Measurements from ENCODE around the gene RPRML. TPM values are rescaled to one million over a fixed set of nuclear protein-coding genes. Genes with fewer than 3 reads are reported as not detected.
A peak's percentile ranks its signal among the peaks of the same experiment; 100 is the strongest.

Gene RPRML
- total and polyA plus RNA-seq, 4 donors: 0.06 TPM; not detected in 3

GRCh38 chr17:46930051-46930450, 49.0 kb downstream of the RPRML start:
- Histone ChIP-seq H3K27ac (ENCODE audit: low read depth in 1 of 2, low read length in 2 of 2) (no peak overlapping the region), H3K4me3 (ENCODE audit: low read depth in 1 of 3, low read length in 3 of 3) (no peak overlapping the region), H3K27me3 (ENCODE audit: control insufficient read depth in 4 of 4, insufficient read depth in 4 of 4, low read length in 3 of 4) (no peaks in the 10 kb centered on the region), H3K9me3 (ENCODE audit: control insufficient read depth in 4 of 4, low read length in 3 of 4) (no peaks in the 10 kb centered on the region), H3K4me1 (ENCODE audit: control insufficient read depth in 4 of 4, insufficient read depth in 4 of 4, low read length in 3 of 4) (peaks cover 9 to 17% (median 12%) of the 10 kb centered on the region in 4 donors), H3K36me3 (ENCODE audit: control insufficient read depth in 4 of 4, insufficient read depth in 3 of 4, low read depth in 1 of 4, low read length in 3 of 4) (peaks cover 13 to 55% (median 44%) of the 10 kb centered on the region in 4 donors), H3K9ac (ENCODE audit: low read depth in 1 of 2, low read length in 2 of 2) (no peak overlapping the region)
- no peak for TF ChIP-seq GABPA (IDR thresholded peaks at IDR 0.05 in 1 of 2, conservative IDR thresholded peaks at IDR 0.05 in 1 of 2)
- no peak for TF ChIP-seq HNF4G (IDR thresholded peaks at IDR 0.05)
- TF ChIP-seq NR2F2 (IDR thresholded peaks at IDR 0.05): no peak
- no peak for TF ChIP-seq RAD21 (IDR thresholded peaks at IDR 0.05)
- DNase-seq (ENCODE audit: low spot score): no peak
- WGBS: 92% methylated on average over 4 of the region's 4 CpGs

- Histone ChIP-seq H3K9ac (ENCODE audit: low read depth in 1 of 2, low read length in 2 of 2) (no peak overlapping the region), H3K4me1 (ENCODE audit: control insufficient read depth in 4 of 4, insufficient read depth in 4 of 4, low read length in 3 of 4) (peaks cover 15 to 23% (median 18%) of the 10 kb centered on the region in 4 donors), H3K27me3 (ENCODE audit: control insufficient read depth in 4 of 4, insufficient read depth in 4 of 4, low read length in 3 of 4) (no peaks in the 10 kb centered on the region), H3K9me3 (ENCODE audit: control insufficient read depth in 4 of 4, low read length in 3 of 4) (no peaks in the 10 kb centered on the region), H3K36me3 (ENCODE audit: control insufficient read depth in 4 of 4, insufficient read depth in 3 of 4, low read depth in 1 of 4, low read length in 3 of 4) (peaks cover 13 to 49% (median 39%) of the 10 kb centered on the region in 4 donors), H3K4me3 (ENCODE audit: low read depth in 1 of 3, low read length in 3 of 3) (no peak overlapping the region), H3K27ac (ENCODE audit: low read depth in 1 of 2, low read length in 2 of 2) (no peak overlapping the region)
- DNase-seq (ENCODE audit: low spot score): no peak
- no peak for TF ChIP-seq RAD21 (IDR thresholded peaks at IDR 0.05)
- TF ChIP-seq GABPA (IDR thresholded peaks at IDR 0.05 in 1 of 2, conservative IDR thresholded peaks at IDR 0.05 in 1 of 2): no peak
- TF ChIP-seq SP1 (IDR thresholded peaks at IDR 0.05): no peak
- TF ChIP-seq ZBTB33 (IDR thresholded peaks at IDR 0.05): no peak
- no peak for TF ChIP-seq MAX (IDR thresholded peaks at IDR 0.05)
- 80% methylated on average over 6 of the region's 6 CpGs for WGBS
These were observed 49.6 kb downstream of the RPRML start for GRCh38 chr17:46929413-46929812.

GRCh38 chr17:46928467-46929261, 50.4 kb downstream of the RPRML start:
- no peaks in the 10 kb centered on the region for H3K27me3 ChIP-seq (ENCODE audit: control insufficient read depth in 4 of 4, insufficient read depth in 4 of 4, low read length in 3 of 4)
- H3K9ac ChIP-seq (ENCODE audit: low read depth in 1 of 2, low read length in 2 of 2): no peak overlapping the region
- peaks cover 16 to 31% (median 25%) of the 10 kb centered on the region in 4 donors for H3K4me1 ChIP-seq (ENCODE audit: control insufficient read depth in 4 of 4, insufficient read depth in 4 of 4, low read length in 3 of 4)
- WGBS: 79% methylated on average over 10 of the region's 10 CpGs
- H3K36me3 ChIP-seq (ENCODE audit: control insufficient read depth in 4 of 4, insufficient read depth in 3 of 4, low read depth in 1 of 4, low read length in 3 of 4): peaks cover 9 to 42% (median 34%) of the 10 kb centered on the region in 4 donors
- no peak overlapping the region for H3K4me3 ChIP-seq (ENCODE audit: low read depth in 1 of 3, low read length in 3 of 3)
- no peaks in the 10 kb centered on the region for H3K9me3 ChIP-seq (ENCODE audit: control insufficient read depth in 4 of 4, low read length in 3 of 4)
- DNase-seq (ENCODE audit: low spot score): no peak
- TF ChIP-seq FOXA2 (IDR thresholded peaks at IDR 0.05): no peak
- TF ChIP-seq NR2F2 (IDR thresholded peaks at IDR 0.05): peak; percentile 94
- H3K27ac ChIP-seq (ENCODE audit: low read depth in 1 of 2, low read length in 2 of 2): peak overlapping the region in 1 of 2 donors; percentile 45

Small RNA genes within 50 kb of the gene (small RNA-seq; reads per million reads assigned to genes)
- gene MIR5089: not detected

Other genes starting within 250 kb of the RPRML start
- 1 to 10 TPM in 1 of 2 donors, under 1 TPM in 1; 0.19 to 4.3 TPM for gene WNT3, start 160.6 kb downstream of the RPRML start, total RNA-seq
- 1 to 10 TPM; 2.1 to 3.3 TPM for gene WNT3, start 160.6 kb downstream of the RPRML start, polyA plus RNA-seq
- under 1 TPM; 0.08 to 0.14 TPM for gene WNT9B, start 127.7 kb downstream of the RPRML start, total RNA-seq
- gene WNT9B, start 127.7 kb downstream of the RPRML start, polyA plus RNA-seq: under 1 TPM in 1 of 2 donors, not detected in 1; 0.10 TPM
- gene GOSR2, start 56.1 kb downstream of the RPRML start, total RNA-seq: 10 to 100 TPM; 19.9 to 43.8 TPM
- gene GOSR2, start 56.1 kb downstream of the RPRML start, polyA plus RNA-seq: 10 to 100 TPM; 20.6 to 21.4 TPM
- 100 to 1,000 TPM in 1 of 2 donors, 10 to 100 TPM in 1; 30.6 to 148 TPM for gene CDC27, start 210.0 kb upstream of the RPRML start, total RNA-seq
- 10 to 100 TPM; 16.8 to 23.6 TPM for gene CDC27, start 210.0 kb upstream of the RPRML start, polyA plus RNA-seq
- 100 to 1,000 TPM in 1 of 2 donors, not detected in 1; 215 TPM for gene MYL4, start 230.1 kb upstream of the RPRML start, total RNA-seq
- under 1 TPM; 0.19 to 0.22 TPM for gene MYL4, start 230.1 kb upstream of the RPRML start, polyA plus RNA-seq

All from liver (tissue), 10 donors.